AG04450 (cell line): ENCODE measurements around the gene IGFN1. TPM values are rescaled to one million over a fixed set of nuclear protein-coding genes. Genes with fewer than 3 reads are reported as not detected.
A peak's percentile ranks its signal among the peaks of the same experiment; 100 is the strongest.

Source experiments
- CTCF ChIA-PET: fragments of 300-600, 350-600 bp; formaldehyde crosslinking; extraction: SDS; loops from one replicate; lab custom pipeline; 2022; ENCODE audit warnings: antibody characterized with exemption, inconsistent platforms; lab: Charles Lee
- POLR2A ChIA-PET: fragments of 350-600 bp; formaldehyde crosslinking; extraction: SDS; loops from one replicate; lab custom pipeline; 2021; ENCODE audit warnings: antibody characterized with exemption, inconsistent platforms; lab: Yijun Ruan, JAX
- DNase-seq: peaks from one replicate; pipeline ENCODE4 v3.0.0-alpha.2; 2011; ENCODE audit warnings: low read depth, low spot score
- H3K27ac ChIP-seq: one replicate; pipeline ENCODE4 v1.5.1; 2012; ENCODE audit warnings: low read depth, low read length, control low read depth
- H3K27me3 ChIP-seq: one replicate; pipeline ENCODE4 v1.6.0; 2012; ENCODE audit warnings: low read length; ENCODE audit not compliant: control insufficient read depth, insufficient read depth
- H3K4me3 ChIP-seq: 2 replicates; pipeline ENCODE4 v1.5.1; 2011; ENCODE audit warnings: mild to moderate bottlenecking, low read depth, low read length, control low read depth
- H3K9me3 ChIP-seq: 2 replicates; pipeline ENCODE4 v1.5.1; 2012; ENCODE audit warnings: low read length; ENCODE audit not compliant: control insufficient read depth, insufficient read depth
- polyA plus RNA-seq: library from polyadenylated mRNA; depleted of rRNA; stranded (reverse); fragments of >200 nt; gene quantifications from 2 replicates; pipeline ENCODE4 v1.2.3, GENCODE V29; 2011
- TF ChIP-seq, protein P1 (sequence below): IDR thresholded peaks from 2 replicates; pipeline ENCODE4 v1.5.1; 2011; ENCODE audit warnings: low read depth, low read length, control low read depth, inconsistent platforms

IGFN1 gene
- polyA plus RNA-seq, 1 experiment = not detected

- ChIA-PET POLR2A (interaction anchor here (0.9 to 1.0 kb wide), 2 partner anchors 13 to 16 kb away, joined by 3 to 4 read pairs; no protein-coding TSS in a partner anchor), CTCF (interaction anchor here (1.1 to 1.9 kb wide), 2 partner anchors 31 to 34 kb away, joined by 3 to 6 read pairs; no protein-coding TSS in a partner anchor)
- TF ChIP-seq, protein P1, sequence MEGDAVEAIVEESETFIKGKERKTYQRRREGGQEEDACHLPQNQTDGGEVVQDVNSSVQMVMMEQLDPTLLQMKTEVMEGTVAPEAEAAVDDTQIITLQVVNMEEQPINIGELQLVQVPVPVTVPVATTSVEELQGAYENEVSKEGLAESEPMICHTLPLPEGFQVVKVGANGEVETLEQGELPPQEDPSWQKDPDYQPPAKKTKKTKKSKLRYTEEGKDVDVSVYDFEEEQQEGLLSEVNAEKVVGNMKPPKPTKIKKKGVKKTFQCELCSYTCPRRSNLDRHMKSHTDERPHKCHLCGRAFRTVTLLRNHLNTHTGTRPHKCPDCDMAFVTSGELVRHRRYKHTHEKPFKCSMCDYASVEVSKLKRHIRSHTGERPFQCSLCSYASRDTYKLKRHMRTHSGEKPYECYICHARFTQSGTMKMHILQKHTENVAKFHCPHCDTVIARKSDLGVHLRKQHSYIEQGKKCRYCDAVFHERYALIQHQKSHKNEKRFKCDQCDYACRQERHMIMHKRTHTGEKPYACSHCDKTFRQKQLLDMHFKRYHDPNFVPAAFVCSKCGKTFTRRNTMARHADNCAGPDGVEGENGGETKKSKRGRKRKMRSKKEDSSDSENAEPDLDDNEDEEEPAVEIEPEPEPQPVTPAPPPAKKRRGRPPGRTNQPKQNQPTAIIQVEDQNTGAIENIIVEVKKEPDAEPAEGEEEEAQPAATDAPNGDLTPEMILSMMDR = no peak
- no peak for DNase-seq
- H3K27me3 ChIP-seq = peaks cover 14% of the 10 kb centered on the region
- H3K27ac ChIP-seq = peak overlapping the region; percentile 11
- peak overlapping the region; percentile 78 for H3K4me3 ChIP-seq
- H3K9me3 ChIP-seq = no peaks in the 10 kb centered on the region
Observed at GRCh38 chr1:201153474-201154388, 36.9 kb upstream of the IGFN1 start.

DNA sequence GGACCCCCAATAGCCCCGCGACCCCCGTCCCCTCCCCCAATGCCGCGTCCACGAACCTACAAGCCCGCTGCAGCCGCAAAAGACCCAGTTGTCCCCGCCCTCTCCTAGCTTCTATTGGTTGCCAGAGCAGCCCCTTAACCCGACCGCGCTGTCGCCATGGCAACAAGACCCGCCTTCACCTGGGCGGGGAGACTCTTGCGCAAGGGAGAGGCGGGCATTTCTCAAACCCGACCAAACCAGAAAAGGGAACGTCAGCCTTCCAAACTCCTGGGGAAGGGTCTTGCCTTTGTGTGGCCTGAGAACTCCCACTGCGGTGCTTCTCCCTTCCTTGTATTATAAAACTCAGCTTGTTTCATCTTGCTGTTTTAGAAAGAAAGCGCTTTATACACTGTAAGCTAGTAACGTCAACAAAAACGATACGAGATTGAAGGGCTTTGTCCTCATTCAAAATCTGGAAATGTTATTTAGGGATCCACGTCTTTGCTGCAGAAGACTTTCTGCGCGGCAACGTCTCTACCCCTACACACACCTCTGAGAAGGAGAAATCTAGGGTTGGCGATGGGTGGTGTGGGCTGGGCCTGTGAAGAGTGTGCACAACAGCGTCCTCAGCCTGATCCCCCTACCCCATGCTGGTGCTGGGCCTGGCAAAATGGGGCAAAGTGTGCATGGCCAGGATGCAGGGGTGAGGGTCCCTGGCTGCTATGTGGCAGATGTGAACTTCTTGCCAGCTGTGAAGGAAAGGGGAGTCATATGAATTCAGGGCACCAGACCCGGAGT, 36.0 kb upstream of the IGFN1 start, which contains the start of gene TMEM9:
Gene TMEM9, minus strand, starts transcription at position 86 of the 777 bp plus-strand sequence. CDS start 551 bp downstream, outside the sequence.
- peaks cover 20% of the 10 kb centered on the region for H3K27me3 ChIP-seq
- H3K27ac ChIP-seq = peak within 1 kb of the TSS; percentile 11
- DNase-seq = peak; percentile 87
- CTCF ChIA-PET = interaction anchor here (1.1 to 1.9 kb wide), 2 partner anchors 30 to 35 kb away, joined by 3 to 6 read pairs; no protein-coding TSS in a partner anchor
- H3K9me3 ChIP-seq = no peaks in the 10 kb centered on the region
- H3K4me3 ChIP-seq = peak within 1 kb of the TSS; percentile 78
- TF ChIP-seq, protein P1 = no peak
- POLR2A ChIA-PET = interaction anchor here (0.9 to 1.0 kb wide), 2 partner anchors 12 to 17 kb away, joined by 3 to 4 read pairs; no protein-coding TSS in a partner anchor

- Histone ChIP-seq H3K27me3 (peaks cover 20% of the 10 kb centered on the region), H3K27ac (no peak overlapping the region), H3K4me3 (no peak overlapping the region), H3K9me3 (no peaks in the 10 kb centered on the region)
- TF ChIP-seq, protein P1 = no peak
- ChIA-PET CTCF (interaction anchor here (0.6 to 1.9 kb wide), 2 partner anchors 36 to 281 kb away, joined by 3 to 6 read pairs; no protein-coding TSS in a partner anchor), POLR2A (no interaction called here)
- no peak for DNase-seq
Observed at GRCh38 chr1:201155354-201155753, 35.3 kb upstream of the IGFN1 start.

GRCh38 chr1:201156346-201156745, 34.3 kb upstream of the IGFN1 start:
- TF ChIP-seq, protein P1 = no peak
- DNase-seq = no peak
- Histone ChIP-seq H3K9me3 (no peaks in the 10 kb centered on the region), H3K4me3 (no peak overlapping the region), H3K27me3 (peaks cover 20% of the 10 kb centered on the region), H3K27ac (no peak overlapping the region)
- CTCF ChIA-PET = no interaction called here
- POLR2A ChIA-PET = no interaction called here
